Activated naive CD8-positive, alpha-beta T cell treated with anti-CD3 and anti-CD28 coated beads, Interleukin-2, amount 10 ng/mL, durations not matched to agents 7 days and 5 days (primary cell): ENCODE results near the gene RNF167. TPM values are rescaled to one million over a fixed set of nuclear protein-coding genes. Genes with fewer than 3 reads are reported as not detected.

Experiments used
- ATAC-seq: fragments of 150-1000 bp; cut with Tn5 transposase; one replicate; pipeline ENCODE4 v1.10.0; 2021; ENCODE audit warnings: low read depth, moderate library complexity
- POLR2A ChIA-PET: fragments of 350-600 bp; sonication (Branson Sonifier 250); formaldehyde crosslinking; loops from one replicate; lab custom pipeline; 2021; ENCODE audit warnings: antibody characterized with exemption; lab: Charles Lee
- DNase-seq: peaks from one replicate; pipeline ENCODE4 v3.0.0; 2021
- H3K27ac Mint-ChIP-seq: one replicate; pipeline ENCODE4 v1.8.0; 2022; ENCODE audit warnings: mild to moderate bottlenecking, mixed read lengths
- H3K27me3 Mint-ChIP-seq: one replicate; pipeline ENCODE4 v1.8.0; 2022; ENCODE audit warnings: mild to moderate bottlenecking, moderate library complexity, mixed read lengths
- H3K36me3 Mint-ChIP-seq: one replicate; pipeline ENCODE4 v1.8.0; 2021; ENCODE audit warnings: mild to moderate bottlenecking, mixed read lengths
- H3K4me1 Mint-ChIP-seq: one replicate; pipeline ENCODE4 v1.8.0; 2021; ENCODE audit warnings: mixed read lengths
- H3K4me3 Mint-ChIP-seq: one replicate; pipeline ENCODE4 v1.8.0; 2022; ENCODE audit warnings: mild to moderate bottlenecking, moderate library complexity, mixed read lengths
- H3K9me3 Mint-ChIP-seq: one replicate; pipeline ENCODE4 v1.8.0; 2021; ENCODE audit warnings: mixed read lengths
- total RNA-seq, 2 experiments: library from RNA; stranded (reverse); gene quantifications; one replicate each; pipeline ENCODE4 v1.2.3, GENCODE V29; 2021

Gene RNF167
- total RNA-seq, 2 experiments from 2014 or later: 202 TPM

DNA sequence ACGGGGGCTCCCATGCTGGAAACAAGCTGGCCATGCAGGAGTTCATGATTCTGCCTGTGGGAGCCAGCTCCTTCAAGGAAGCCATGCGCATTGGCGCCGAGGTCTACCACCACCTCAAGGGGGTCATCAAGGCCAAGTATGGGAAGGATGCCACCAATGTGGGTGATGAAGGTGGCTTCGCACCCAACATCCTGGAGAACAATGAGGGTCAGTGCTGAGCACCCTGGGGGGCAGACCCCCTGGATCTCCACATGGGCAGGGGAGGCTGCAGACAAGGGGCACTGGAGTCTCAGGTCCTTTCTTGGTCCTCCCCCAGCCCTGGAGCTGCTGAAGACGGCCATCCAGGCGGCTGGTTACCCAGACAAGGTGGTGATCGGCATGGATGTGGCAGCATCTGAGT lies 15.0 kb downstream of the RNF167 start:
- H3K36me3 Mint-ChIP-seq: peaks cover 22% of the 10 kb centered on the region
- no peaks in the 10 kb centered on the region for H3K9me3 Mint-ChIP-seq
- POLR2A ChIA-PET: interaction anchor here (0.9 to 17.2 kb wide), 3 partner anchors 13 to 42 kb away, joined by 3 to 441 read pairs (median 3); partner anchors contain the start of genes INCA1, RNF167, SLC25A11 and SPAG7
- peaks cover 20% of the 10 kb centered on the region for H3K4me1 Mint-ChIP-seq
- no peak for ATAC-seq
- no peak overlapping the region for H3K4me3 Mint-ChIP-seq
- no peak for DNase-seq
- no peaks in the 10 kb centered on the region for H3K27me3 Mint-ChIP-seq
- H3K27ac Mint-ChIP-seq: no peak overlapping the region

- Mint-ChIP-seq H3K36me3 (peaks cover 22% of the 10 kb centered on the region), H3K4me3 (no peak overlapping the region), H3K27ac (peak overlapping the region; percentile 57), H3K4me1 (peaks cover 10% of the 10 kb centered on the region), H3K9me3 (no peaks in the 10 kb centered on the region), H3K27me3 (no peaks in the 10 kb centered on the region)
- DNase-seq (peak; percentile 64), ATAC-seq (peak; percentile 37)
- POLR2A ChIA-PET: interaction anchor here (0.8 to 3.0 kb wide), 4 partner anchors 8 to 20 kb away, joined by 3 to 17 read pairs (median 6); partner anchors contain the start of gene PFN1
Observed at GRCh38 chr17:4956493-4957061, 16.5 kb downstream of the RNF167 start.

GRCh38 chr17:4958102-4958501 lies 18.0 kb downstream of the RNF167 start:
- Mint-ChIP-seq H3K4me1 (peaks cover 9% of the 10 kb centered on the region), H3K27me3 (no peaks in the 10 kb centered on the region), H3K4me3 (no peak overlapping the region), H3K9me3 (no peaks in the 10 kb centered on the region), H3K36me3 (peaks cover 20% of the 10 kb centered on the region), H3K27ac (no peak overlapping the region)
- POLR2A ChIA-PET: interaction anchor here (1.9 to 3.0 kb wide), 3 partner anchors 8 to 12 kb away, joined by 4 to 17 read pairs (median 9); partner anchors contain the start of gene PFN1
- ATAC-seq: no peak
- no peak for DNase-seq

GRCh38 chr17:4959261-4959965 lies 19.3 kb downstream of the RNF167 start:
- Mint-ChIP-seq H3K27me3 (no peaks in the 10 kb centered on the region), H3K27ac (no peak overlapping the region), H3K4me1 (peaks cover 7% of the 10 kb centered on the region), H3K4me3 (no peak overlapping the region), H3K9me3 (no peaks in the 10 kb centered on the region), H3K36me3 (peaks cover 17% of the 10 kb centered on the region)
- ATAC-seq (no peak), DNase-seq (no peak)
- POLR2A ChIA-PET: no interaction called here

- peaks cover 22% of the 10 kb centered on the region for H3K36me3 Mint-ChIP-seq
- no peaks in the 10 kb centered on the region for H3K9me3 Mint-ChIP-seq
- H3K27ac Mint-ChIP-seq: no peak overlapping the region
- peaks cover 9% of the 10 kb centered on the region for H3K4me1 Mint-ChIP-seq
- no peaks in the 10 kb centered on the region for H3K27me3 Mint-ChIP-seq
- ATAC-seq (no peak), DNase-seq (no peak)
- POLR2A ChIA-PET: interaction anchor here (1.8 kb wide), 1 partner anchor 21 kb away, joined by 4 read pairs; the partner anchor contains the start of genes RNF167 and SLC25A11
- H3K4me3 Mint-ChIP-seq: no peak overlapping the region
Observed at GRCh38 chr17:4960279-4960922, 20.3 kb downstream of the RNF167 start.

DNA sequence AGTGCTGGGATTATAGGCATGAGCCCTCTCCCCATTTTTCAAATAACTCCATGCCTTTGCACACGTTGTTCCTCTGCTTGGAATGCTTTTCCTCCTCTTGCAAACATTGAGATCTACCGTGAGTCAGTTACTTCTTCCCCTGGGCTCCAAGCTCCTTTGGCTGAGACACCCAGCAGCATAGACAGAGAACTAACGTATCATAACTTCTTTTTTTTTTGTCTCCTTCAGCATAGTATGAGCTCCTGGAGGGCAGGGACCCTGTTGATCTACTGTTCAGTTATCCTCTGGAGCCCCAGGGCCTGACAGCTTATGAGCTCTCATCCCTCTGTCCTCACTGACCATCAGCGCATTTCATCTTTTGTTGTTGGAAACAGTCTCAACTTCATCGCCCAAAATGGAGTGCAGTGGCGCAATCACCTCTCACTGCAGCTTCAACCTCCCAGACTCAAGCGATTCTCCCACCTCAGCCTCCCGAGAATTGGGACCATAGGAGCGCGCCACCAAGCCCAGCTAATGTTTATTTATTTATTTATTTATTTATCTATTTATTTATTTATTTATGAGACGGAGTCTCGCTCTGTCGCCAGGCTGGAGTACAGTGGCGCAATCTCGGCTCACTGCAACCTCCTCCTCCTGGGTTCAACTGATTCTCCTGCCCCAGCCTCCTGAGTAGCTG lies 25.4 kb downstream of the RNF167 start:
- Mint-ChIP-seq H3K27me3 (no peaks in the 10 kb centered on the region), H3K36me3 (peaks cover 13% of the 10 kb centered on the region), H3K4me1 (peaks cover 11% of the 10 kb centered on the region), H3K4me3 (peak overlapping the region; percentile 20), H3K27ac (peak overlapping the region; percentile 55), H3K9me3 (no peaks in the 10 kb centered on the region)
- DNase-seq: no peak
- POLR2A ChIA-PET: interaction anchor here (0.5 to 9.3 kb wide), 3 partner anchors 8 to 822 kb away, joined by 6 to 441 read pairs (median 17); partner anchors contain the start of genes CYB5D2, ENO3, PFN1 and RNF167
- no peak for ATAC-seq

GRCh38 chr17:4966844-4967538 lies 26.9 kb downstream of the RNF167 start:
- Mint-ChIP-seq H3K4me3 (no peak overlapping the region), H3K4me1 (peaks cover 17% of the 10 kb centered on the region), H3K9me3 (no peaks in the 10 kb centered on the region), H3K27ac (no peak overlapping the region), H3K36me3 (peaks cover 17% of the 10 kb centered on the region), H3K27me3 (no peaks in the 10 kb centered on the region)
- POLR2A ChIA-PET: interaction anchor here (0.8 to 9.3 kb wide), 15 partner anchors 10 to 112 kb away, joined by 3 to 441 read pairs (median 5); partner anchors contain the start of genes C17orf107, CAMTA2, CHRNE and ENO3
- ATAC-seq: peak; percentile 91
- peak; percentile 76 for DNase-seq

DNA sequence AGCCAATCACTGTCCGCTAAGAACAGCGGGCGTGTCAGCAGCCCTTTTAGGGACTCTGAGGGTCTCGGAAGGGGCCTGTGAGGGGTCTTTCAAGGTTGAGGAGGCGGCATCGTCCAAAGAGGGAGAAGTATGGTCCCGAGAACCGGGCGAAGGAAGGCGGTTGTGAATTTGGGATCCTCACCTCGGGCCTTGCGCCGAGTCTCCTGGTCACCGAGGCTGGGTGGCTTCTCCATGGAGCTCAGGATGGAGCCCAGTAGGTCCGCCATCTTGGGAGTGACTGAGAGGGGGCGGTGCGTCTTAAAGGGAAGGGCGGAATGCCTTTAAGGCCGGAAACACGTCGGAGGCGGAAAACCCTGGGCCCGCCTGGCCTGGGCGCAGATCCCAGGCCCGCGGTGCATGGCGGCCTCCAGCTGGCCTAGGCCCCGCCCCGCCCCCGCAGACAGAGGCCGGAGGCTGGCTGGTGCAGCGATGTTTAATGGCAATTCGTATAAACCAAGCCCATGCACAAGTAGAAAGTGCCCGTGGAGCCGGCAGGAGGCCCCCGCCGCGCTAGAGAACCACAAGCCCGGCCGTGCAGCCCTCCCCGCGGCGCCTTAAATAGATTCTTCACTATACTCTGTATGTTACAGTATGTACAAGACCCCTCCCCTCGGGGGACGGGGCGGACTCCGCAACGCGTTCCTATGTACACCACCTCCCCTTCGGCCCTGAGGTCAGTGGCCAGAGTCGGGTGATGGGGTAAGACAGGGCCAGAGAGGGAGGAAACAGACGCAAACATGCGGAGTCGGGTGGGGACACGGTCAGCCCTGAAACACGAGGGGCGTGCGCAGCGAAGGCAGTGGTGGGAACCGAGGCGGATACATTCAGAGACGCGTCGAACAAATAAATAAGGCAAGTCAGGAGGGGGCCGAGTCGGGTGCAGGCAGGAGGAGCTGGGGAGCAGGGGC lies 27.7 kb downstream of the RNF167 start, which contains the start of gene SPAG7:
Gene SPAG7 (minus strand): TSS at position 279 of the 947 bp plus-strand sequence. CDS start 13 bp downstream, at position 266.
- Mint-ChIP-seq H3K4me3 (no peak within 1 kb of the TSS), H3K4me1 (peaks cover 17% of the 10 kb centered on the region), H3K9me3 (no peaks in the 10 kb centered on the region), H3K36me3 (peaks cover 17% of the 10 kb centered on the region), H3K27me3 (no peaks in the 10 kb centered on the region), H3K27ac (no peak within 1 kb of the TSS)
- ATAC-seq (peak; percentile 62), DNase-seq (peak; percentile 96)
- POLR2A ChIA-PET: interaction anchor here (0.8 to 9.3 kb wide), 17 partner anchors 11 to 257 kb away, joined by 3 to 441 read pairs (median 4); partner anchors contain the start of genes ARRB2, C17orf107, CAMTA2 and CHRNE

GRCh38 chr17:4968486-4969046 lies 28.5 kb downstream of the RNF167 start:
- Mint-ChIP-seq H3K27me3 (no peaks in the 10 kb centered on the region), H3K36me3 (peaks cover 20% of the 10 kb centered on the region), H3K4me3 (no peak overlapping the region), H3K4me1 (peaks cover 17% of the 10 kb centered on the region), H3K9me3 (no peaks in the 10 kb centered on the region), H3K27ac (no peak overlapping the region)
- no peak for DNase-seq
- POLR2A ChIA-PET: interaction anchor here (0.5 to 9.3 kb wide), 9 partner anchors 12 to 258 kb away, joined by 3 to 441 read pairs (median 7); partner anchors contain the start of genes ARRB2, CAMTA2, ENO3 and INCA1
- no peak for ATAC-seq

DNA sequence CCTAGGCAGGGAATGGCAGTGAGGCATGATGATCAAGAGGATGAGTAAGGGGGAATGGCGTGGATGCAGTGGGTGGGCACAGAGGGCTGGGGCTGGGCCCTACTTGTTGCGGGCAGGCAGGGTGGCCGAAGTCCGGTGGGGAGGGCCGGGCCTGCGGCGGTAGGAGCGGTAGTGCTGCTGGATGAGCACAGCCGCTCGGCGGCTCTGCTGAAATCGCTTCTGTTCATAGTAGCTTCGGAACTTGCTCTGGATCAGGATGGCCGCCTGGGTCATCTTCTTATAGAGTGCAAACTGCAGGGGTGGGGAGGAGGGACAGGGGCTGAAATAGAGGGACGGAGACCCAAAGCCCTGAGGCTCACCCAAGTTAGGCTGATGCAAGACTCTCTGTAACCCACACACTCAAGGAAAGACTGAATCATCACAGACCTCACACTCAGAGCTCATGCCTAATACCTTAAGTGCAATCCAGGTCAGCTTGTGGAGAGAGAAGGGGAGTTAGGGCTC lies 29.0 kb downstream of the RNF167 start:
- Mint-ChIP-seq H3K27ac (no peak overlapping the region), H3K4me1 (peaks cover 22% of the 10 kb centered on the region), H3K9me3 (no peaks in the 10 kb centered on the region)

More for the DNA sequence above, 29.0 kb downstream of the RNF167 start:
- peaks cover 23% of the 10 kb centered on the region for H3K36me3 Mint-ChIP-seq
- H3K4me3 Mint-ChIP-seq: no peak overlapping the region
- DNase-seq (peak; percentile 44), ATAC-seq (no peak)
- POLR2A ChIA-PET: interaction anchor here (0.5 to 9.3 kb wide), 5 partner anchors 10 to 259 kb away, joined by 3 to 441 read pairs (median 7); partner anchors contain the start of genes ARRB2, ENO3, PFN1 and RNF167
- no peaks in the 10 kb centered on the region for H3K27me3 Mint-ChIP-seq
